Muscle of leg (tissue), 11 donors: Measurements from ENCODE around the gene CES4A. TPM values are rescaled to one million over a fixed set of nuclear protein-coding genes. Genes with fewer than 3 reads are reported as not detected.

Experiments
- DNase-seq: peaks from one replicate; pipeline ENCODE4 v3.0.0; 2013
- H3K27ac ChIP-seq: one replicate; pipeline ENCODE4 v1.5.1; 2013; ENCODE audit warnings: mild to moderate bottlenecking, low read length, control low read depth
- H3K27me3 ChIP-seq: one replicate; pipeline ENCODE4 v1.6.1; 2013; ENCODE audit warnings: low read length; ENCODE audit not compliant: control insufficient read depth, insufficient read depth
- H3K36me3 ChIP-seq: one replicate; pipeline ENCODE4 v1.6.1; 2013; ENCODE audit warnings: low read length; ENCODE audit not compliant: control insufficient read depth, insufficient read depth
- H3K4me1 ChIP-seq: one replicate; pipeline ENCODE4 v1.6.1; 2013; ENCODE audit warnings: low read length; ENCODE audit not compliant: control insufficient read depth, insufficient read depth
- H3K4me3 ChIP-seq: one replicate; pipeline ENCODE4 v1.5.1; 2013; ENCODE audit warnings: low read length, control low read depth
- H3K9me3 ChIP-seq: replicated peaks from 2 replicates; pipeline ENCODE4 v1.6.1; 2013; ENCODE audit warnings: low read depth, low read length; ENCODE audit not compliant: control insufficient read depth
- WGBS: methylation state at CpG from one replicate; pipeline ENCODE4 v1.1.5; 2013; ENCODE audit warnings: missing lambda C conversion rate; ENCODE audit not compliant: insufficient coverage; 5-methylcytosine and 5-hydroxymethylcytosine counted together
- polyA plus RNA-seq, 8 donors: library from polyadenylated mRNA; unstranded; fragments of 120-200 nt; gene quantifications; one replicate each; pipeline versions ENCODE4 v1.2.1 to v1.2.3, GENCODE V29; 2013; ENCODE audit warnings: inconsistent platforms in 1 of 8, low replicate concordance in 1 of 8; ENCODE audit not compliant: insufficient read length in 8 of 8, insufficient read depth in 1 of 8
- total RNA-seq: library from RNA; stranded (reverse); fragments of 120-200 nt; gene quantifications from one replicate; pipeline ENCODE4 v1.2.4, GENCODE V29; 2013

Gene CES4A
- total and polyA plus RNA-seq, 9 donors: 1.5 to 5.3 (median 3.2) TPM

DNA sequence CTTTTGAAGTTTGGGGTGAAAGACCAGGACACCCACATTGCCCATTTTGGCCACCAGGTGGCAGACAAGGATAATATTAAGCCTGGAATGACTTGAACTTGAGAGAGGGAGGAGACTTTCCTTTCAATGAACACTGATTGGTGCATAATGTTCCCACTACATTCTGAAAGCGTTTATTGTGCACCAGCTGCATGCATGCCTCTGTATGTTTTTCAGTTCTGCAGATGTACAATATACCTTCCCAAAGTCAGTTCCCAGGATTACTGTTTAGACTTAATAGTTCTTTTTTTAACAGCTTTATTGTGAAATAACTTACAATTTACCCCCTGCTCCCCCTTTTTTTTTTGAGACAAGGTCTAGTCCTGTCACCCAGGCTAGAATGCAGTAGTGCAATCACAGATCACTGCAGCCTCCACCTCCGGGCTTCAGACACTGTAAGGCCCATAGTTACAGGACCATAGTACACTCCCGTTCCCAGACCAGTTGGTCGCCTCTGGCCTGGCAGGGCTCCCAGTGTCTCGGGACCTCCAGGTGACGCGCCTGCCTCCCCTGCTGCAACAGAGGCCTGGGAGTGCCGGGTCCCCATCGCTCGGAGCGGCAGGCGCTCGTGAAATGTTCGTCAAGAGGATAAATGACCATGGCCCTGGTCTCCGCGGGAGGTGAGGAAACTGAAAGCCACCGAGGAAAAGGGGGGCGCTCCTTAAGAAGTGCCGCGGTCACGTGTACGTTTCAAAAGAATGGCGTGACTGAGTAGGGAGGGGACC lies 40.9 kb upstream of the CES4A start:
- DNase-seq: peak; percentile 89
- Histone ChIP-seq H3K4me1 (peaks cover 21% of the 10 kb centered on the region), H3K27ac (no peak overlapping the region), H3K4me3 (peak overlapping the region; percentile 43), H3K9me3 (peaks cover 2% of the 10 kb centered on the region), H3K27me3 (peaks cover 42% of the 10 kb centered on the region), H3K36me3 (peaks cover 16% of the 10 kb centered on the region)
- WGBS: 3% methylated on average over 12 of the region's 23 CpGs

DNA sequence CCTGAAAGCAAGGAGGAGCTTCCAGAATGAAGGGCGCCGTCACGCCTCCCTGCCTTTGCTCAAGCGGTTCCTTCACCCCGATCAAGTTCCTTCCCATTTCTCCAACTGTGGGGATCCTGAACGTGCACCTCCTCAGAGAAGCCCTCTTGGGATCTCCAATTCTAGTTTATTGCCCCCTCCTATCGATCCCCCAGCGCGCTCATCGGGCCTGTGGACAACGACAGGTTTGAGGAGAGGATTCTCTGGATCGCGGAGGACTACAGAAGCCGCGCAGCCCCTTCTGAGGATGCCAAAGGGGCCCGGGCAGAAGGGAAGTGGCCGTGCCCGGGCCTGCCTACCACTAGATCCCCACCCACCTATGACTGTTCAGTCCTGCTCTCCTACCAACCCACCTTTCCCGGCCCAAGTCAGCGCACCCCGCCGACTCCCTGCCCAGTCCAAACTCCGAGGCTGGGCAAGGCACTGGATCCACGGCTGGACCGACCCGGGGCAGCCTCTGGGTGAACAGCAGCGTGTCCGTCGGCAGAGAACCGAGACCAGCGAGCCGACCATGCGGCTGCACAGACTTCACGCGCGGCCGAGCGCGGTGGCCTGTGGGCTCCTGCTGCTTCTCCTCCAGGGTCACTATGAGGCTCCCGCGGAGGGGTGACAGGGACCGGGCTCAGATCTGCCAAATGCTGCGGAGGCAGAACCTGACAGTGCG lies 40.1 kb upstream of the CES4A start:
- no peak for DNase-seq
- H3K27ac ChIP-seq: no peak overlapping the region
- H3K27me3 ChIP-seq: peaks cover 43% of the 10 kb centered on the region

DNA sequence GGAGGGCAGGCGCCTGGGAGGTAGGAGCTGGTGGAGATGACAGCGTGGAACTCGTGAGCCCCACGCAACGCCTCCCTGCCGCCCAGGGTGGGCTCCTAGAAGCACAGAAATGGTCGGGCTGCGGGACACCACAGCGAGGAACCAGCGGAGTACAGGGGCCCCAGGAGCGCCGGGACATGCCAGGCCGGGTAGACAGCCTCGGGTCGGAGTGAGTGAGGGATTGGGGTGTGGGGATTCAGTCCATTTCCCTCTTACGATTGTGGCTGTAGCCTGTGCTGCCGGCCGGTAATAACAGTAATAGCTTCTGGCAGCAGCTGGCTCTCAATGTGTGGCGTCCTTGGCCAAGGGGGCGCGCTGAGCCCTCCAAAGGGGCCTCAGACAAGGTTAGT lies 39.6 kb upstream of the CES4A start:
- Histone ChIP-seq H3K9me3 (peaks cover 2% of the 10 kb centered on the region), H3K4me3 (no peak overlapping the region), H3K36me3 (peaks cover 2% of the 10 kb centered on the region), H3K27ac (no peak overlapping the region), H3K27me3 (peaks cover 48% of the 10 kb centered on the region), H3K4me1 (peaks cover 21% of the 10 kb centered on the region)
- DNase-seq: no peak
- 5% methylated on average over 20 of the region's 21 CpGs for WGBS

More for the DNA sequence above, 40.1 kb upstream of the CES4A start:
- Histone ChIP-seq H3K4me3 (peak overlapping the region; percentile 43), H3K36me3 (peaks cover 8% of the 10 kb centered on the region), H3K4me1 (peaks cover 21% of the 10 kb centered on the region), H3K9me3 (peaks cover 2% of the 10 kb centered on the region)
- WGBS: 0% methylated on average over 29 of the region's 44 CpGs

DNA sequence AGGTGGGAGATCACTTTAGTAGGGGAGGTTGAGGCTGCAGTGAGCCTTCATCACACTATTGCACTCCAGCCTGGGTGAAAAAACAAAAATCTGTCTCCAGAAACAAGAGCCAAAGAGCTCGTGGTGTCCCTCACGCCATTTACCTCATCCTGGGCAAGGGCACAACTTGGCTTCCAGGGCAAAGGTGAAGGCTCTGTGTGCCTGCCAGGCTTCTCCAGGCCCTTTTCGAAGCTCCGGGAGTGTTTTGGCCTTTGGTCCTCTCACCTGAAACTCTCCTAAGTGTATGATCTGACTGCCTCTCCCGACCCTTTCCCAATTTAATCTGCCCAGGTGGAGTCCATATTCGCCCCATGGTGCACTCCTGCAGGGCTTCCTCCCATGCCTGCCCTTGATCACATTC lies 38.9 kb upstream of the CES4A start:
- no peak overlapping the region for H3K27ac ChIP-seq
- no peak for DNase-seq
- H3K4me1 ChIP-seq: peaks cover 21% of the 10 kb centered on the region

DNA sequence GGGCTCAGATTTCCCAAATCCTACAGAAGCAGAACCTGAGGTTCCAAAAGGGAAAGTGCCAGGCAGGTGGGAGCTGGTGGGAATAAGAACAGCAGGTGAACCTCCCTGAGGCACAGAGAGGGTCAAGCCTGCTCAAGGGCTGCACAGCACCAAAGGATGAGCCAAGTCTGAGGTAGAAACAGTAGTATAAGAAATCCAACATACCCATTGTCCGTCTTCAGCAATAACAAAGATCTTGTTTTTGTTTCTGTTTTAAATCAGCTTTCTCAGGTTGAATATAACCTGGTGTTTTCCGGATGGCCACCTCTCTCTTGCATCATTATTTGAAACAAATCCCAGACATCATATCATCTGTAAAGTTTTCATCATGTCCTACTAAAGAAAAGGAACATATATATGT lies 38.0 kb upstream of the CES4A start:
- Histone ChIP-seq H3K27me3 (peaks cover 50% of the 10 kb centered on the region), H3K27ac (no peak overlapping the region), H3K9me3 (peaks cover 2% of the 10 kb centered on the region), H3K4me1 (peaks cover 21% of the 10 kb centered on the region), H3K4me3 (no peak overlapping the region), H3K36me3 (no peaks in the 10 kb centered on the region)
- no CpG with 5 or more reads among the region's 2 CpGs for WGBS
- no peak for DNase-seq

More for the DNA sequence above, 38.9 kb upstream of the CES4A start:
- Histone ChIP-seq H3K9me3 (peaks cover 2% of the 10 kb centered on the region), H3K36me3 (no peaks in the 10 kb centered on the region), H3K27me3 (peaks cover 50% of the 10 kb centered on the region), H3K4me3 (no peak overlapping the region)
- 57% methylated on average over 4 of the region's 6 CpGs for WGBS

DNA sequence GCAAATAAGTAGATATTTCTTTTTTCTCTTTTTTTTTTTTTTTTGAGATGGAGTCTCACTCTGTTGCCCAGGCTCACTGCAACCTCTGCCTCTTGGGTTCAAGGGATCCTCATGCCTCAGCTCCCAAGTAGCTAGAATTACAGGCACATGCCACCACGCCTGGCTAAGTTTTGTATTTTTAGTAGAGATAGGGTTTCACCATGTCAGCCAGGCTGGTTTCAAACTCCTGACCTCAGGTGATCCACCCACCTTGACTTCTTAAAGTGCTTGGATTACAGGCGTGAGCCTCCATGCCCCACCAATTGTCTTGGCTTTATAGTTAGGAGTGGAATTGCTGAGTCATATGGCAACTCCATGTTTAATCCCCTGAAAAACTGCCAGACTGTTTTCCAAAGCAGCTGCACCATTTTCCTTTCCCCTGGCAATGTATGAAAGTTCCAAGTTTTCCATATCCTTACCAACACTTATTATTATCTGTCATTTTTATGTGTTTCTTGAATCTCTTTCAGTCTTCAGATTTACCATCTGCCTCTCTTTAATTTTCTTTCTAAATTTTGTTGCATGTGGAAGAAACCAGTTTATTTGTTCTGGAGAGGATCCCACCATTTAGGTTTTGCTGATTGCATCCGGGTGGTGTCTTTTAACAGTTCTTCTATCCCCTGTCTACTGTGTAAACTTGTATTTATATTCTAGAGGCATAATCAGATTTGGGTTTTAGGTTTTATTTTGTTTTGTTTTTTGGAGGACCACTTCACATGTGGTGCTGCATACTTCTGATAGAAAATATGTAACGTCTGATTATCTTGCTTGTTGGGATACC lies 37.2 kb upstream of the CES4A start:
- no peak overlapping the region for H3K4me3 ChIP-seq
- DNase-seq: no peak
- H3K36me3 ChIP-seq: no peaks in the 10 kb centered on the region
- no CpG with 5 or more reads among the region's 4 CpGs for WGBS
- H3K4me1 ChIP-seq: peaks cover 21% of the 10 kb centered on the region
- H3K27me3 ChIP-seq: peaks cover 50% of the 10 kb centered on the region
- H3K27ac ChIP-seq: no peak overlapping the region
- peaks cover 2% of the 10 kb centered on the region for H3K9me3 ChIP-seq

DNA sequence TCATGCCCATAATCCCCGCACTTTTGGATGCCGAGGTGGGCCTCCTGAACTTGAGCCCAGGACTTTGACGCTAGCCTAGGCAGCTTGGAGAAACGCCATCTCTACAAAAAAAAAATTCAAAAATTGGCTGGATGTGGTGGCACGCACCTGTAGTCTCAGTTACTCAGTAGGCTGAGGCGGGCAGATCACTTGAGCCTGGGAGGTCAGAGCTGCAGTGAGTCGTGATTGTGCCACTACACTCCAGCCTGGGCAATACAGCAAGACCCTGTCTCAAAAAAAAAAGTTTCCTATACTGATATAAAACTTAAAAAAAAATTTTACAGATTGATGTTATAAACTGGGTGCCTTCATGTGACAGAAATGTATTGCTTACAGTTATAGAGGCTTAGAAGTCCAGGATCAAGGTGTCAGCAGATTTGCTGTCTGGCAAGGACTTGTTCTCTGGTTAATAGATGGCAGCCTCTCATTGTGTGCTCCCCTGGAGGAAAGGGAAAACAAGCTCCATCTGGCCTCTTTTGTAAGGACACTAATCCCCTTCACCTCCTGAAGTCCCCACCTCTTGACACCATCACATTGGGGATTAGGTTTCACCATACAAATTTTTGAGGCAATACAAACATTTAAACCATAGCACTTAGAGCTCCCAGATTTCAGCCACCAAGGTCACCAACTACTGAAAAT lies 35.8 kb upstream of the CES4A start:
- Histone ChIP-seq H3K4me3 (no peak overlapping the region), H3K27me3 (peaks cover 48% of the 10 kb centered on the region), H3K27ac (no peak overlapping the region), H3K4me1 (peaks cover 17% of the 10 kb centered on the region), H3K36me3 (no peaks in the 10 kb centered on the region), H3K9me3 (peaks cover 2% of the 10 kb centered on the region)
- 64% methylated on average over 6 of the region's 7 CpGs for WGBS
- no peak for DNase-seq

DNA sequence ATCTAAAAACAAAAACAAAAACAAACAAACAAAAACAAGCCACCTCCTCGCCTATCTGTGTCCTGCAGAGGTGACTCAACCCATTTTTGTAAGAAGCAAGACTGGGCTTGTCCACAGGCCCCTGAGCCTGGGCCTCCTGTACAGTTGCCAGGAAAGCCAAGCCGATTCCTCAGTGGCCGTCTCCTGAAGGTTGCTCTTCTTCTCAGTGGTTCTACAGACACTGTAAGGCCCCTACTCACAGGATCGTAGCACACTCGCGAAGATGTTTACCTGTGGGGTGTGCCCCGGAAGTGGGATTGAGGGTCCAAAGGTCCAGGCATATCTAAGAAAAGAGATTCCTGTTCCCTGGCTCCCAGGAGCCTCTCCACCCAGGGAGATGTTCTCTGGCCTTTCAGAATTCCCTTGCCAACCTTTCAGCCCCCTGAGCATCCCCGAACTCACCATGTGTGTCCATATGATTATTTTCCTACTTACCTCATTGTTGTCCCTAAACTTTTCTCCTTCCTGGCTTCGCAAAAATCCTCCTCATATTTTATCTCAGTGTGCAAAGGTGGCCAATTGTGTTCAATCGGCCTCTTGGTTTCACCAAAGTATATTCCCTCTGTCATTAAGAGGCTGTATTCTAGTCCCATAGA lies 34.8 kb upstream of the CES4A start:
- WGBS: 66% methylated on average over 7 of the region's 10 CpGs
- peaks cover 2% of the 10 kb centered on the region for H3K9me3 ChIP-seq
- DNase-seq: no peak
- peaks cover 41% of the 10 kb centered on the region for H3K27me3 ChIP-seq
- H3K4me1 ChIP-seq: peaks cover 8% of the 10 kb centered on the region
- H3K36me3 ChIP-seq: no peaks in the 10 kb centered on the region
- H3K27ac ChIP-seq: no peak overlapping the region
- no peak overlapping the region for H3K4me3 ChIP-seq

DNA sequence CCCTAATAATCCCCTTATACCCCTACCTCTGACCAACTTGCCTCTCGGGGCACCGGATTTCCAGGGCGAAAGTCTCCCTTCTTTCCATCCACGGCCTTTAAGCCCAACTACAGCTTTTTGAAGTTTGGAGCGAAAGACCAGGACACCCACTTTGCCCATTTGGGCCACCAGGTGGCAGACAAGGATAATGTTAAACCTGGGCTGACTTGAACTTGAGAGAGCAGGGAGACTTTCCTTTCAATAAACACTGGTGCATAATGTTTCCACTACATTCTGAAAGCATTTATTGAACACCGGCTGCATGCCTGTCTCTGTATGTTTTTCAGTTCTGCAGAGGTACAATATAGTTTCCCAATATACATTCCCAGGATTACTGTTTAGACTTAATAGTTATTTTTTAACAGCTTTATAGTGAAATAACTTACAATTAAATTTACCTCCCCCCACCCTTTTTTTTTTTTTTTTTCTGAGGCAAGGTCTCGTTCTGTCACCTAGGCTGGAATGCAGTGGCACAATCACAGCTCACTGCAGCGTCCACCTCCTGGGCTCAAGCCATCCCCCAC lies 34.2 kb upstream of the CES4A start:
- Histone ChIP-seq H3K27me3 (peaks cover 36% of the 10 kb centered on the region), H3K27ac (no peak overlapping the region), H3K9me3 (peaks cover 2% of the 10 kb centered on the region), H3K4me1 (peaks cover 2% of the 10 kb centered on the region), H3K4me3 (no peak overlapping the region), H3K36me3 (no peaks in the 10 kb centered on the region)
- peak; percentile 85 for DNase-seq
- WGBS: 6% methylated on average over 3 of the region's 8 CpGs
